Measurements from ENCODE around the gene TMEM86B. TPM values are rescaled to one million over a fixed set of nuclear protein-coding genes. Genes with fewer than 3 reads are reported as not detected.

Gene TMEM86B
- total RNA-seq, 2 experiments from 2014 or later, result 5.8 to 6.2 TPM

DNA sequence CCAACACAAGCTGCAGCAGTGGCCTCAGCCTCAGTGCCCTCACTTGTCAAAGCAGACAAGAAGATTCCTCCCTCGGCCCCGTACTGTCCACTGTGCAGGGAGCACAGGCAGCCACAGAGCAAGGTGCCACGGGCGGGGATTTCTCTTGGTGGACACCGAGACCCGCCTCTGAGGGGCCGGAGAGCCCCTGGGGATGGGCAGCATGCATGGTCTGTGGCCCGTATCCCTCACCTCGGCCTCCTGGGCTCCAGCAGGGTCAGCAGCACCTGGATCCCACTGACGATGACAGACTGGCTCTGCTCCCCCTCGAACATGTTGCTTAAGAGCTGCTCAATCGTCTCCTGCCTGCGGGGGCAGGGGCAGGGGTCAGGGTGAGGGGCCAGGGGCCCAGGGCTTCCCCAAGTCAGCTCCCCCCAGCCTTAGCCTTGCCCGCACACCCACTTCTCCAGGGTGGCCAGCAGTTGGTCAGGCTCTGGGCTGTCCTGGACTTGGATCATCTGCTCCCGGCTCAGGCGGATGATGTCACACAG lies 13.4 kb upstream of the TMEM86B start:
- Mint-ChIP-seq H3K4me1 (ENCODE audit: low read depth) (no peaks in the 10 kb centered on the region), H3K27me3 (no peaks in the 10 kb centered on the region), H3K9me3 (no peaks in the 10 kb centered on the region), H3K27ac (no peak overlapping the region), H3K4me3 (no peak overlapping the region), H3K36me3 (ENCODE audit: low read depth) (peaks cover 42% of the 10 kb centered on the region)
- ChIA-PET CTCF (no interaction called here), POLR2A (interaction anchor here (1.3 to 1.5 kb wide), 2 partner anchors 9 to 12 kb away, joined by 5 to 6 read pairs; no protein-coding TSS in a partner anchor)
- ATAC-seq, result no peak
- TF ChIP-seq, protein P1, sequence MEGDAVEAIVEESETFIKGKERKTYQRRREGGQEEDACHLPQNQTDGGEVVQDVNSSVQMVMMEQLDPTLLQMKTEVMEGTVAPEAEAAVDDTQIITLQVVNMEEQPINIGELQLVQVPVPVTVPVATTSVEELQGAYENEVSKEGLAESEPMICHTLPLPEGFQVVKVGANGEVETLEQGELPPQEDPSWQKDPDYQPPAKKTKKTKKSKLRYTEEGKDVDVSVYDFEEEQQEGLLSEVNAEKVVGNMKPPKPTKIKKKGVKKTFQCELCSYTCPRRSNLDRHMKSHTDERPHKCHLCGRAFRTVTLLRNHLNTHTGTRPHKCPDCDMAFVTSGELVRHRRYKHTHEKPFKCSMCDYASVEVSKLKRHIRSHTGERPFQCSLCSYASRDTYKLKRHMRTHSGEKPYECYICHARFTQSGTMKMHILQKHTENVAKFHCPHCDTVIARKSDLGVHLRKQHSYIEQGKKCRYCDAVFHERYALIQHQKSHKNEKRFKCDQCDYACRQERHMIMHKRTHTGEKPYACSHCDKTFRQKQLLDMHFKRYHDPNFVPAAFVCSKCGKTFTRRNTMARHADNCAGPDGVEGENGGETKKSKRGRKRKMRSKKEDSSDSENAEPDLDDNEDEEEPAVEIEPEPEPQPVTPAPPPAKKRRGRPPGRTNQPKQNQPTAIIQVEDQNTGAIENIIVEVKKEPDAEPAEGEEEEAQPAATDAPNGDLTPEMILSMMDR (IDR thresholded peaks at IDR 0.05), result no peak
- DNase-seq, result no peak
- intact Hi-C loops (cut with micrococcal nuclease), result no loop called here

DNA sequence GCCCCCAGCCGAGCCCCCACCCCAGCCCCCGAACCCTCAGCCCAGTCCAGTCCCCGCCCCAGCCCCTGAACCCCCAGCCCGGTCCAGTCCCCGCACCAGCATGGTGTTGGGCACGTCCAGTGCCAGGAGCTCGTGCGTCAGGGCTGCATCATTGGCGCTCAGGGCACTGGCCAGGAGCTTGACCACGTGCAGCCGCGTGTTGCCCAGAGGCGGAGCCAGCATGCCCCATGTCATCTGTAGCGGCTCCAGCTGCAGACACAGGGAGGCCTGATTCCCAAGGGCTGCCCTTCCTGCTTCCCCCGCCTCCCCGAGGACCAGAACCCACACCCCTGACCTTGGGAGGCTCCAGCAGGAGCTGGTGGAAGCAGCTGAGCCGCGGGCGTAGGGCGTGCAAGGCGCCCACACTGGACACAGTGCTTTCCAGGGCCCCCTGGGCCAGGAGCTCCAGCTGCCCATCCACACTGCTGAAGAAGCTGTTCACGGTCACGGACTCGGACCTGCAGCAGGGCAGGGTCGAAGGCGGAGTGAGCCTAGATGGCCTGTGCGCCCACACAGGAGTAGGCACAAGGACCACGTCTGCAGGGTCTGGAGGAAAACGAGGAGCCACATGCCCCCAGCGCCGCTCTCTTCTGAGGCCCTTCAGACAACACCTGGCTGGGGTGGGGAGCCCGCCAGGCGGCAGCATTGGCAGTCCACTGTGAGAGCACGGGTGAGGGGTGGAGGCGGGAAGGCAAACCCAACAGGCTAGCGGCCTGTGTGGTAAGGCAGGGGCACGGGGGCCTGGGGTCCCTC lies 12.8 kb upstream of the TMEM86B start:
- Mint-ChIP-seq H3K4me3 (no peak overlapping the region), H3K27me3 (no peaks in the 10 kb centered on the region), H3K4me1 (ENCODE audit: low read depth) (no peaks in the 10 kb centered on the region), H3K9me3 (no peaks in the 10 kb centered on the region), H3K27ac (no peak overlapping the region), H3K36me3 (ENCODE audit: low read depth) (peaks cover 48% of the 10 kb centered on the region)
- ATAC-seq, result no peak
- no peak for DNase-seq
- TF ChIP-seq, protein P1 (IDR thresholded peaks at IDR 0.05), result no peak
- intact Hi-C loops (cut with micrococcal nuclease), result no loop called here
- CTCF ChIA-PET, result no interaction called here
- POLR2A ChIA-PET, result interaction anchor here (1.0 to 1.5 kb wide), 3 partner anchors 10 to 28 kb away, joined by 3 to 6 read pairs (median 5); no protein-coding TSS in a partner anchor

DNA sequence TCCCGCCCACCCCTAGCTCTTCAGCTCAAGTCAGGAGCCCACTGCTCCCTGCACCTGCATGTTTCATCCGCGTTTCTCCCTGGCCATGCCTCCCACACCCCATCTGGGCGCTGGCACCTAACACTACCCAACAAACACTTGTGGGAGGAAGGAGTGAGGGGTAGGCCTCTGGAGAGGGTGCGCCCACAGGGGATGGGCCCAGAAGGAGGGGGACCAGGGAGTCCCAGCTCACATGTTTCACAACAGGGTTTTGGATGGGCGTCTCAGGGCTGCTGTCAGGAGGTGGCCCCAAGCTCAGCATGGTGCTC lies 12.1 kb upstream of the TMEM86B start:
- TF ChIP-seq, protein P1 (IDR thresholded peaks at IDR 0.05), result no peak
- intact Hi-C loops (cut with micrococcal nuclease), result no loop called here
- no peaks in the 10 kb centered on the region for H3K27me3 Mint-ChIP-seq
- no peaks in the 10 kb centered on the region for H3K4me1 Mint-ChIP-seq (ENCODE audit: low read depth)
- H3K36me3 Mint-ChIP-seq (ENCODE audit: low read depth), result peaks cover 48% of the 10 kb centered on the region
- no peak overlapping the region for H3K27ac Mint-ChIP-seq
- ChIA-PET POLR2A (interaction anchor here (1.0 to 2.1 kb wide), 2 partner anchors 19 to 28 kb away, joined by 3 to 5 read pairs; no protein-coding TSS in a partner anchor), CTCF (no interaction called here)
- no peak overlapping the region for H3K4me3 Mint-ChIP-seq
- DNase-seq (no peak), ATAC-seq (no peak)
- no peaks in the 10 kb centered on the region for H3K9me3 Mint-ChIP-seq

DNA sequence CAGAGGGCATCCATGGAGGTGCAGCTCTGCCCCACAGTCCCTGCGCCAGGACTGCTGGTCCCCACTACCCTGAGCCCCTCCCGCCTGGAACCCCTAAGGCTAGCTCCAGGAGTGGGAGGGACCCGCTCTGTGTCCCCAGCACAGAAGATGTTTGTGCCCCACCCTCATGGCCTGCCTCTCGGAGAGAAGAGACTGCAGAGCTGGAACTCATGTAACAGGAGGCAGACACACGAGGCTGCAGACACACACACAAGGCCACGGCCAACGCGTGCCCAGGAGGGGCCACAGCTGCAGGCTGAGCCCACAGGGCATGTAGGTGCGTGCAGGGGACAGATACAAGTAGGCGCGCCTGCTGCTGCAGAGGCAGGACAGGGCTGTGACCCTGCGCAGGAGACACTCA lies 10.4 kb upstream of the TMEM86B start:
- Mint-ChIP-seq H3K9me3 (no peaks in the 10 kb centered on the region), H3K4me3 (no peak overlapping the region), H3K27me3 (no peaks in the 10 kb centered on the region), H3K4me1 (ENCODE audit: low read depth) (no peaks in the 10 kb centered on the region), H3K36me3 (ENCODE audit: low read depth) (peaks cover 53% of the 10 kb centered on the region), H3K27ac (no peak overlapping the region)
- POLR2A ChIA-PET, result interaction anchor here (0.9 to 2.1 kb wide), 2 partner anchors 15 to 21 kb away, joined by 3 to 5 read pairs; no protein-coding TSS in a partner anchor
- CTCF ChIA-PET, result no interaction called here
- ATAC-seq (no peak), DNase-seq (no peak)
- intact Hi-C loops (cut with micrococcal nuclease), result no loop called here
- TF ChIP-seq, protein P1 (IDR thresholded peaks at IDR 0.05), result no peak

DNA sequence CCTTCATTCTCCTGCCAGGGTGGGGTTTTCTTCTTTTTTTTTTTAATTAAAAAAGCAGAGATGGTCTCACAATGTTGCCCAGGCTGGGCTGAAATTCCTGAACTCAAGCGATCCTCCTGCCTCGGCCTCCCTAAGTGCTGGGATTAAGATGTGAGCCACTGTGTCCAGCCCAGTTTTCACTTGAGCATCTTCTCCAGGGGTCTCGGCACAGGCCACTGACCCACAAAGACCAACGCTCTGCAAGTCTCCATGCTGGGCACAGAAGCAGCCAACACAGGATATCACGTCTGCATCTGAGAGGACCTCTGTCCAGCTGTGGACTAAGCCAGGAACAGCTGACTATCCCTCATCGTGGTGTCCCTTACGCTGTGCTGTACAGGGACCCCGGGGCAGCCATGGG lies 9.5 kb upstream of the TMEM86B start:
- no peaks in the 10 kb centered on the region for H3K9me3 Mint-ChIP-seq
- ATAC-seq (no peak), DNase-seq (no peak)
- H3K27me3 Mint-ChIP-seq, result no peaks in the 10 kb centered on the region
- peaks cover 56% of the 10 kb centered on the region for H3K36me3 Mint-ChIP-seq (ENCODE audit: low read depth)
- H3K4me3 Mint-ChIP-seq, result no peak overlapping the region
- no peaks in the 10 kb centered on the region for H3K4me1 Mint-ChIP-seq (ENCODE audit: low read depth)
- ChIA-PET POLR2A (interaction anchor here (0.7 kb wide), 1 partner anchor 17 kb away, joined by 3 read pairs; no protein-coding TSS in a partner anchor), CTCF (no interaction called here)
- TF ChIP-seq, protein P1 (IDR thresholded peaks at IDR 0.05), result no peak
- no peak overlapping the region for H3K27ac Mint-ChIP-seq
- intact Hi-C loops (cut with micrococcal nuclease), result no loop called here
